HG02885 (cell line): ENCODE measurements around the gene AMPD1.

Source experiments
- ATAC-seq: cut with Tn5 transposase; IDR thresholded peaks from one replicate; pipeline ENCODE4 v1.9.1; 2021; ENCODE audit warnings: mild to moderate bottlenecking; ENCODE audit not compliant: unreplicated experiment, poor library complexity

The AMPD1 gene

DNA sequence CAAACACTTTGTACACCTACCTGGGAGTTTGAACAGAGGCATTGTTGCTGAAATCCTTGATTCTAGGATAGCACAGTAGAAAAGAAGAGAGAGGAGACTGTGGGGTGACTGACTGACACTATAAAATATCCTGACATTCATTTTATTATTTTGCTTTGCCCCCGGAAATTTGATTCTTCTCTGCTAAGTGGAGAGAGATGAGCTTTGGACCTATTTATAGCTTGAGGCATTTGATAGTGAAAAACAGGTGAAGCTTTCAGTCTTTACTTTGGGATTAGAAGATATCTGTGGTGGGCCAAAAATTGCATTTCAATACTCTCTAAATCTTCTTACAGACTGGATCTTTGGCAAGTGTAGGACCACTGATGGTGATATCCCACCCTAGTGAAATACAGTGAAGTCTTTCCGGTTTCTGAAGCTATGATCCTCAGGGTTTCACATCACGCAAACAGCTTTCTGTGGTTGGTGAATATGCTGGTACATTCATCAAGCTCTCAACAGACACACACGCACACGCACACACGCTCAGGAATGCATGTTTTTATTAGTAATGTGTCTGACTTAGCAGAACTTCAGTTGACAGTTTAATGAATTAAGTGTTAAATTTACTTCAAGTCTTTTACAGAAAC is at the start of gene AMPD1:
AMPD1 (minus strand) TSS at position 117 of the 629 bp plus-strand sequence; CDS start at position 42, 75 bp downstream.
- no peak for ATAC-seq

DNA sequence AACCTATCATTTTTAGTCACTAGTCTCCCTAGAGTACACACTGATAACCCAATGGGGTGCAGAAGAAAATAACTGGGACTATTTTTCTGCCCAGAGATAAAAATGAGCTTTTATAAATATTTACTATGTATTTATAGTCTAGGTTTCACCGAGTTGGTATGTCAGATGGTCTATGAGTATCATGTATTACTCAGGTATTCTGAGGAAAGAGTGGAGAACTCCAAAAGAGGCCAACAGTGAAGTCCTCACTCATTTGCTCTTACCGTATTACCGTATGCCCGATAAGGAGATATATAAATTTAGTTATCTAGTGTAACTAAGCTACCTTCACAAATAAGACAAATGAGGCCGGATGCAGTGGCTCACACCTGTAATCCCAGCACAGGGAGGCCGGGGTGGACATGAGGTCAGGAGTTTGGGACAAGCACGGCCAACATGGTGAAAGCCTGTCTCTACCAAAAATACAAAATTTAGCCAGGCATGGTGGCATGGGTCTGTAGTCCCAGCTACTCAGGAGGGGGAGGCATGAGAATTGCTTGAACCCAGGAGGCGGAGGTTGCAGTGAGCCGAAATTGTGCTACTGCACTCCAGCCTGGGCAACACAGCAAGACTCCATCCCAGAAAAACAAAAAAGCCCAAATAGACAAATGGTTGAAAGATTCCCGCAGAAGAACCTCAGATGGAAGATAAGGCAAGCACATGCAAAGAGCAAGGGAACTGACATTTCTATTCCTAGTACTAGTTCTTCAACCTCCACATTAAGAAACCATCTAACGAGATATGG is 46.8 kb upstream of the AMPD1 start:
- ATAC-seq: no peak

DNA sequence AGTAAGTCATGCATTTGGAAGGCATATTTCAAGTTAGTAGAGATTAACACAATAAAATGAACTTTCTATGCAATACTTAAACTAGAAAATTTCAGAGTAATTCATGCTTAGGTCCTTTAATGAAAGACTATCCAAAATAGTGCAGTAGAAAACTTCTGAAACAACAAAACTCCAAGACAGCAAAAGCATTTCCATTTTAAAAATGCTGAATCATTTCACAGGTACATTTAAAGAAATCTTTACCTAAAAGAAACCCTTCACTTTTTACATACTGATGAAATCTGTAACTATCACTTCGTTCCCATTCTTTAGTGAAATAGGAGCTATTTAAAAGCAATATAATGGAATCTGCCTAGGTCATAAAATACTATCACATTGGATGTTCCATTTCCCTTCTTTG is 45.0 kb upstream of the AMPD1 start:
- no peak for ATAC-seq

DNA sequence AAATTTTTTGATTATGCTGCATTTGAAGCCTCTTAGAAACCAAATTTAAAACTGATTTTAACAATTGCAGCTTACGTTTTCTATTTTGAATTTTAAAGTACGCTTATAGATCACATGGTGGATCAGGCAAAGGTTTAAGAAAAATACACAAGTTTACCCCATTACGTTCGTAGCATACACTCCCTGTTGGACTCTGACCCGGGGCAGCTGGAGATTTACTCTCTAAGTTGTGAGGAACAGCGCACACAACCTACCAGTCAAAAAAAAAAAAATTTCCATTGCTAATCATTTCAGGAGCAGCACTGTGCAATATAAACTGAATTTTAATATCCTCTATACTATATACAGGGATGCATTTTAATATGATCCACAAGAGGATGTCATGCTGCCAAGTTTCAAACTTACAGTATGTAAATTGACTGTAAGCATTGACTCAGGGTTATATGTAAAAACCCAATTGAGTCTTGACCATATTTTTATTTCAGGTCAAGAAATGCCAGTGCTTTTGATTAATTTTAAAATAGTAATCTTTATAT is 42.0 kb upstream of the AMPD1 start:
- no peak for ATAC-seq

DNA sequence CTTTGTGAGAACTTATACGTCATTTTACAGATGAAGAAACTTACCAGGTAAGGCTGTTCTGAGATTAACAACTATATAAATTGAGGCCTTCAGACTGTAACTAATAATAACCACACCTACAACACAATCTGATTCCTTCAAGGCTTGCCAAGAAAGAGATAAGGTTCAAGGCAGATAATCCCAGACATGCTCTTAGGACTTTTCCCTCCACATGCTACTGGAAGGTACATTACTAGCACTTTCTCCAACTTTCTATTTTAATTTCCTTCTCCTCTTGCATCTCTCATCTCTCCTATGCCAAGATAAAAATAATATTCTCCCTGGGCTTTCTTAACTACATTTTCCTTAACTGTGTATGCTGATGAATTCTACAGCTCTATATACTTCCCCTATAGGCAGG is 40.1 kb upstream of the AMPD1 start:
- ATAC-seq: no peak

DNA sequence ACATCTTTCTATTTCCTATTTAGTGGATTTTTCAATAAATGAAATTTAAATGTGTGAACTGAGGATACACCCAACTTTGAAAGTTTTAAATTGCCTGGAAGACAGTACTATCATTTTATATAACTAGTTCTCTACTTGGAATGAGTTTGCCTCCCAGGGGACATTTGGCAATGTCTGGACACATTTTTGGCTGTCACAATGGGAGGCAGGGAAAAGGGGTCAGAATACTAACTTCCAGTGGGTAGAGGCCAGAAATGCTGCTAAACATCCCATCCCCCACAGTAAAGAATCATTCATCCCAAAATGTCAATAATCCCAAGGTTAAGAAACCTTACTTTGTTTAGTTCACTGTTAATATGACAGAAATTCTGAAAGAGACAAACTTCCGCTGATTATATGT is 34.4 kb upstream of the AMPD1 start:
- no peak for ATAC-seq

DNA sequence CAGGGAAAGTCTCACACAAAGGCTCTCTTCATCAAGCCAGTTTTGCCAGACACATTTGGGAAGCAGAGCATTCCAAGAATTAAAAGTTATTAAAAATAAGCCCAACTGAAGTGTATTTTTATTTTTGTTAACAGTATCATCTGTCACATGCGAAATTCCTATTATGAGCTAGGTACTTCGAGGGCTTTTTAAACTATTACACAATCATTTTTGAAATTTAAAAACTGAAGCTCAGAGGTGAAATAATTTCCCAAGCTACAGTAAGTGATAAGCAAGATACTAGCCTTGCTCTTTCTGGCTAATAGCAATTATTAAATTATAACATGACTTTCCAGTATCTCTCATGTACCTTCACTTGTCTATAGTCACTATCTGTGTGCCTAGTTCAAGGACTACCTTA is 33.2 kb upstream of the AMPD1 start:
- no peak for ATAC-seq

DNA sequence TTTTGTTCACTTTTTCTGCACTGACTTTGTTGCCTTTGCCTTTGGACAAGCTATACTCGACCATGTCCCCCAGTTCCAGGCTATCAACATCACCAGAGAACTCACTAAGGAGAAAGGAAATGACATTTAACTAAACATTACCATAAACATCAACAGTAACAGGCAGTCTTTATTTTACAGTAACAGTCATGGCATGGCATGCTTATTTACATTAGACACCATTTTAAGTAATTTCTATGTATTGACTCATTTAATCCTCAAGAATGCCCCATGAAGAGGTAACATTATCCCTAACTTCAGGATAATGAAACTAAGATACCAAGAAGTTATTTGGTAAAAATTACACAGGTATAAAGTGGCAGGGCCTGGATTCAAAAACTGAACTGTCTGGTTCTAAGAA is 29.9 kb upstream of the AMPD1 start:
- no peak for ATAC-seq

DNA sequence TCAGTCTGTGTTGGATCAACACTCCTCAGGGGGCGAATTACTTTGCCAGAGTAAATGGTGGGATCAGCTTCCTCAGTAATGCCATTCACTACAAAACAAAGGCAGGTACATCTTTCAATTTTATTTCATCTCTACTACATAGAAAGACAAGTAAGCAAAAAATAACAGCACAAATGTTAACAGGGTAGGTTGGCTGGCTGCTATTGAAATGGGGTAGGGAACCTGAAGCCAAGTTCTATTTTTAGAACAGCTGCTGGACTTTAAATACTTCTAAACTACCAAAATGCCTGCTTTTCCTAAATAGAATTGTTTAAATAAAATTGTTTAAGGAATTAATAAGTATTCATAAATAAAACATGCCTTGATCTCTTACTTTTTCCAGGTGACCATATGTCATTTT is 28.6 kb upstream of the AMPD1 start:
- no peak for ATAC-seq

DNA sequence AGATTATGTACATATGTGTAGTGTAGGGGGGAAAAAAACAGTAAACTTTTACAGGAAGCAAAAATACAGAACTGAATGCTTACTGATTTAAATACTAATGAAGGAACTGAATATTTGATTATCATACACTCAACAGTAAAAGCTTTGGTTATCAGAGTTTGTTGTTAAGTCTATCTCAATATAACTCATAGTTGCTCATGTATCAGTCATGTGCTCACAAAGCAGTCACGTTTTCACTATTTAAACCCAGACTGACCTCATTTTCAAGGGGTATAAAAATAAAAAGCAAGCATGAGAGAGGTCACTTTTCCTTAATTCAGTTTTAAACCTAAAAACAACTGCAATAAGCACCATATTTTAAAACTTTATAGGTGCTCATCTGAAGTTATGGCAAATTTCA is 28.1 kb upstream of the AMPD1 start:
- no peak for ATAC-seq

DNA sequence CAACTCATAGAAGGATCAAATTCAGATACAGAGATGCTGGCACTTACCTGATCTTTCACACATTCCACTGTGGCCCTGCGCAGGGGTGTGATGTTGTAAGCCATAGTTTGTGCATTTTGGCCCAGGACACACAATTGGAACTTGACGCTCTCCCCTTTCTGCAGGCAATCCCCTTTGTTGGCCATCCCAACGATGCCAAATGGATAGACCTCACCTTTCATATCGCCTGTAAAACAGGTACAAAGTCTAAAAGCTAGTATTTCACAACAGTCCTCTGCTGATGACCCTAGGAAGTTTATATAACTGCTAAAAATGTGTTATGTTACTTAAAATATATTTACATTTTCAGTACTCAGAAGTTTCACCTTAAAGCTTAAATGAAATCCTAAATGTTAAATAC is 25.1 kb upstream of the AMPD1 start:
- ATAC-seq: no peak

DNA sequence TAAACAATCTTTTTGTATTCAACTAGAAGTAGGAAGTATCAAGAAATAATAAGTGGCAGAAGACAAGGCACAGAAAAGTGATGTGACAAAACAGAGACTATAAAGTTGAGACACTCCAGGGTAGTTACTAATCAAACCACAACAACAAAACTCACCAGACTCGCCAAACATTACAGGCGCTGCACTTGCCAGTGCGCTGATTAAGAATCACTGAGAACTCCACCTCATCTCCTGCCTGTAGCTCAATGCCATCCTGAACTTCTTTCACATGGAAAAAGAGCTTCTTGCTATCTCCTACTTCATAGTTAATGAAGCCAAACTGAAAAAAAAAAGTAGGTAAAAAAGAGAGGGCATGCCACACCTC is 24.1 kb upstream of the AMPD1 start:
- no peak for ATAC-seq

DNA sequence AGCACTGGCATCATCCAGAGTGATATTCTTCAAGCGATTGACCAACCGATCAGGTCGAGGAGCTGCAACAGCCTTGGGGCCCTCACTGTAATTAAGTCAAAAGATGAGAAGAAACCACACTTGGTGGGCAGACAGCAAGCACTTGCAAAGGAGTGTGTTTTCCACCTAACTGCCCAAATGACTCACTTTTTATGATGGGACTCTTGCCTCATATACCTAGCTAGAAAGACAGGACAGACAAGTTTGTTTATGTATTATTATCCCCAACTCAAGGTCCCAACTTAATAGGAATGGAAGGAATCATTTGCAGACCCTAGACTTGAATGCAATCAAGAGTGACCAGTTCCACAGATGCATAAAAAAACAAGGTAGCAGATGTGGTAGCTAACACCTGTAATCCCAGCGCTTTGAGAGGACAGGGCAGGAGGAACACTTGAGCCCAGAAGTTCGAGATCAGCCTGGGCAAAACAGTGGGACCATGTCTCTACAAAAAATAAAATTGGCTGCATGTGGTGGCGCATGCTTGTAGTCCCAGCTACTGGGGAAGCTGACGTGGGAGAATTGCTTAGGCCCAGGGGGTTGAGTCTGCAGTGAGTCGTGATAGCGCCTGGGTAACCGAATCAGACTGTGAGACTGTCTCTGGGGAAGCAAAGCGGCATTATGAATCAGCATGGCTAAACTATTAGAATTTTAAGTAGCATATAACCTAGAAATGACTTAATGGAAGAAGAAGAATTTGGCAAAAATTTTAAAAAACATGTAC is 23.5 kb upstream of the AMPD1 start:
- no peak for ATAC-seq

DNA sequence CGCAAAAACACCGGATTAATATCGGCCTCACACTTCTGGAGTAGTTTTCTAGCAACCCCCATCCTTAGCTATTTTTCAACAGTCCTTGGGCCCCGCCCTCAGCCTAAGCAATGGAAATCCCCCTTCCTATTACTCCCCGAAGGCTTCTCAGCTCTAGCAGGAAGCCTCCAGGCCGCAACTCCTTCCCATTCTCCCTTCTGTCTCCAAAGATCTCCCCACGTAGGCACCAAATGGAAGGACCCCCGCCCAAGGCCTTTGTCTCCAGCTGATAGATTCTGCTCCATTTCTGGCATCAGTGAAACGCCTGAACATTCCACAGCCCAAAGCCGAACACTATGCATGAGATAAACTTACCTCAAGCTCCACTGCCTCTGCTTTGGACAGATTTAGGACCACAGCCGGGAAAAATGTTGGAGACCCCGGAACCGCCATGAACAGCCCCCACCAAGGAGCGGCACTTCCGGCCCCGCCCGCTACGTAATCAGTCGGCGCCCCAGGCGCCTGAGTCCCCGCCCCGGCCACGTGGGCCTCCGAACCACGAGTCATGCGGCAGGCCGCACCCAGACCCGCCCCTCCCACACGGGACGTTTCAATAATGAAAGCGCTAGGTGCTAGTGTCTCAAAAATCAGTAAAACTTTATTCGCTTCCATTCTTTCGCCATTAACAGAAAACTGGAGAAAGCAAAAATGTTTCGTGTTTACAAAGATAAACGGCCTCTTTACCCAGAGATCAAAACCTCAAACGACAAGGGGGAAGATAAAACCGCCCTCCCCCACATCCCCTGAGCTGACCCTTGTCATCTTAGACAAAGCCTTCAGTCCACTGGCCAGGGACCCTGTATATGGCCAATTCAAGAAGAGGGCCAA is 21.2 kb upstream of the AMPD1 start, which contains the start of gene NRAS:
NRAS (minus strand) TSS at position 468 of the 867 bp plus-strand sequence. CDS start 611 bp downstream, outside the sequence.
- peak; percentile 94 for ATAC-seq

DNA sequence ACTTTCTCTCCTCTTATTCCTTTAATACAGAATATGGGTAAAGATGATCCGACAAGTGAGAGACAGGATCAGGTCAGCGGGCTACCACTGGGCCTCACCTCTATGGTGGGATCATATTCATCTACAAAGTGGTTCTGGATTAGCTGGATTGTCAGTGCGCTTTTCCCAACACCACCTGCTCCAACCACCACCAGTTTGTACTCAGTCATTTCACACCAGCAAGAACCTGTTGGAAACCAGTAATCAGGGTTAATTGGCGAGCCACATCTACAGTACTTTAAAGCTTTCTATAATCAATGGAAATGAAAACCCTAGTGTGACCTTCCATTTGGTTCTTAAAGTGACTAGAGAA is 20.6 kb upstream of the AMPD1 start:
- ATAC-seq: peak; percentile 10

DNA sequence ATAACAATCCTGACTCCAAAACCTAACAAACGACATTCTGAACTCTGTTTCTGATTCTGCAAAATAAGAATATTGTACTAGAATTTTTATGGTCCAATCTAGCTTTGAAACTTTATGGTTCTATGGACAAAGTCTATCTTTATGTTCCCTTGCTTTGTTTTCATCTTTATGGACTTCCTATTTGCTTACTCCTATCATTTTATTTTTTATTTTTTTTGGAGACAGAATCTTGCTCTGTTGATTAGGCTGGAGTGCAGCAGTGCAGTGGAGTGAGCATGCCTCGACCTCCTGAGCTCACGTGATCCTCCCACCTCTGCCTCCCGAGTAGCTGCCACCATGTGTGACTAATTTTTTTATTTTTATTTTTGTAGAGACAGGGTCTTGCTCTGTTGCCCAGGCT is 17.6 kb upstream of the AMPD1 start:
- no peak for ATAC-seq

DNA sequence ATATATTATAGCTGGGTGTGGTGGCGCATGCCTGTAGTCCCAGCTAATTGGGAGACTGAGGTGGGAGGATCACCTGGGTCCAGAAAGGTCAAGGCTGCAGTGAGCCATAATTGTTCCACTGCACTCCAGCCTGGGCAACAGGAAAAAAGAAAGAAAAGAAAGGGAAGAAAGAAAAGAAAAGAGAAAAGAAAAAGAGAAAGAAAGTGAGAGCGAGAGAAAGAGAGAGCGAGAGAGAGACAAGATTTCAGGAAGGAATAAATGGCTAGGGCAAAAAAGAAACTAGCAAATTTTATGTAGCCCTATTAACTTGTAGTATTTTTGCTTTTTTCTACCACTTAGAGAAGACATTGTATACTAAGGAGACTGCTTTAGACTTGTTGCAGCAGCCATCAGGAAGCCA is 15.0 kb upstream of the AMPD1 start:
- no peak for ATAC-seq

DNA sequence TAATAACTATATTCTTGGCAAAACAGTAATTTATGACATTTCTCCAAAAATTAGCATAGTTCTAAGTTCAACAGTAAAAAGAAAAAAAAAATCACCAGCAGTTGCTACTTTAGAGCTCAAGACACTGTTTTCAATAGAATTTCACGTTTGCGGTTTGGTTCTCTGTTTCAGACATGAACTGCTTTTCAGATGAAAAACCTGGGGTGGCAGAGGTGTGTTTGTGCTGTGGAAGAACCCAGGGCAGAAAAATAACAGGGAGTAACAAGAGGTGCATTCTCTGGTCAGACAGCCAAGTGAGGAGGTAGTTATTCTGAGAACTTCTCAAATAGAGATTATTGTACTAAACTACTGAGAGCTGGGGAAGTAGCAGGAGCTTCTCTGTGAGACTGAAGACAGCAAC is 12.3 kb upstream of the AMPD1 start:
- no peak for ATAC-seq

DNA sequence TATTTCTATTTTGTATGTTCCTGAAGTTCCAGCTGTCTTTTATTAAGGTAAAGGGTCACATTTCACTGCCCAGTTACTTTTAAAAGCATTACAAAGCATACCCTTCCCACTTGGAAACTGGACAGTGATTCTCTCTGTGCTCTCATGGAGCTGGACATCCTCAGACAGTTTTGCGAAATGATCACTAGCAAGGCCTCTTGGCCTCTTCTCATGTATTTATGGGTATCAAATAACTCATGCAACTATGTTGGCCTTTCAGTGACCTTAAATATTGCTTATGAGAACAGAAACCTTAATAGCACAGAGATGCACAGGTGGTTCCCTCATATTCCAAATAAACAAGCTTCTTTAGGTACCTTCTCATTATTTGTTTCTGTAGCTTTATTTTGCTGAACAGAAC is 7.9 kb upstream of the AMPD1 start:
- peak; percentile 56 for ATAC-seq

DNA sequence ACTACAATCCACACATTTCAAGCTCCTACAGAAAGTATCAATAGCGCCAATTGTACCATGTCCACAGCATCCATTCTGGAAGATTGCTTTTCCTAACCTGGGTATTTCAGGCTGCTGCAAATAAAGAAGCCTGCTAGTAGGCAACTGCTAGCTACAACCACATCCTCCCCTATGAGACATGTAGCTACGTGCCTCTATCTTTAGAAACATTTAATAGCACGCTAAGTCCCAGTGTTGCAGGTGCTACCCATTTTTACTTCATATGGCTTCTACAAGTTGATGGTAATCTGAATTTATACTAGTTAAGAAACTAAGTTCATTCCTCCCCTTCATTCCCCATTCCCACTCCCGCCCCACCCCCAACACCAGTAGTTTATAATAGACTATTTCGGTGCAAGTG is 7.4 kb upstream of the AMPD1 start:
- peak; percentile 87 for ATAC-seq
